ENCODE measurements around the gene FHIT. TPM values are rescaled to one million over a fixed set of nuclear protein-coding genes. Genes with fewer than 3 reads are reported as not detected.

Gene FHIT
- total RNA-seq, 4 donors from 2014 or later: 0.72 to 5.2 (median 2.1) TPM

DNA sequence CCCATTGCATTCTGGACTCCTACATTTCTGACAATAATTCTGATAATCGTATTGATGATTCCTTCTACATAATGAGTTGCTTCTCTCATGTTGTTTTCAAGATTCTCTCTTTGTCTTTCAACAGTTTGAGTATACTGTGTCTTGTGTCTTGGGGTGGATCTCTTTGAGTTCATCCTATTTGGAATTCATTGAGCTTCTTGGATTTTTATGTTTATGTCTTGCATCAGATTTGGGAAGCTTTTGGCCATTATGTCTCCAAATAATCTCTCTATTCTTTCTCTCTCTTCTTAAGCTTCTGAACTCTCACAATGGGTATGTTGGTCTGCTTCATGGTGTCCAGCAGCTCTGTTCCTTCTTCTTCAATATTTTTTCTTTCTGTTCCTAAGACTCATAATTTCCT, 592.2 kb downstream of the FHIT start:
- no peak for ATAC-seq
- no peak for TF ChIP-seq CTCF (IDR thresholded peaks at IDR 0.05 in 4 of 5, conservative IDR thresholded peaks at IDR 0.05 in 1 of 5)
- no peak for TF ChIP-seq POLR2A (IDR thresholded peaks at IDR 0.05)
- Histone ChIP-seq H3K9me3 (no peaks in the 10 kb centered on the region), H3K4me1 (no peaks in the 10 kb centered on the region), H3K27me3 (no peaks in the 10 kb centered on the region), H3K36me3 (no peaks in the 10 kb centered on the region), H3K4me3 (no peak overlapping the region), H3K27ac (no peak overlapping the region)
- intact Hi-C loops (cut with DNase I; ENCODE audit: low total_unique reads) (no loop called here), in situ Hi-C loops (cut with MboI; ENCODE audit: low sequenced_read_pairs in 4 of 4) (no loop called here)
- no peak for DNase-seq

- Histone ChIP-seq H3K27ac (no peak overlapping the region), H3K9me3 (no peaks in the 10 kb centered on the region), H3K27me3 (no peaks in the 10 kb centered on the region), H3K4me1 (no peaks in the 10 kb centered on the region), H3K36me3 (no peaks in the 10 kb centered on the region), H3K4me3 (no peak overlapping the region)
- no peak for TF ChIP-seq CTCF (IDR thresholded peaks at IDR 0.05 in 4 of 5, conservative IDR thresholded peaks at IDR 0.05 in 1 of 5)
- no peak for TF ChIP-seq POLR2A (IDR thresholded peaks at IDR 0.05)
- no peak for ATAC-seq
- in situ Hi-C loops (cut with MboI; ENCODE audit: low sequenced_read_pairs in 4 of 4): no loop called here
- intact Hi-C loops (cut with DNase I; ENCODE audit: low total_unique reads): no loop called here
- DNase-seq: no peak
Measured at GRCh38 chr3:60657972-60658371, 593.3 kb downstream of the FHIT start.

DNA sequence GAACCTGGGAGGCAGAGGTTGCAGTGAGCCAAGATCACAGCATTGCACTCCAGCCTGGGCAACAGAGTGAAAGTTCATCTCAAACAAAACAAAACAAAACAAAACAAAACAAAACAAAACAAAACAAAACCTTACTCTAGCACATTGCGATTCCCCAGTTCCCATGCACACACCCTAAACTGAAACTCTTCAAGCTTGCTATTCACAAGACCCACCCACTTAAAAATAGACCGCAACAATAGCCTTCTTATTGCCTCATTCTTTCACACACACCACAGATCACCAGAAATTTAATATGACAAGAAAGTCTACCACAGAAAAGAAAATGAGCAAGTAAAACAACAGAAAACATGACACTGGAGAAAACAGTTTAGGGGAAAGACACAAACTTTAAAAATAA, 598.4 kb downstream of the FHIT start:
- Histone ChIP-seq H3K36me3 (no peaks in the 10 kb centered on the region), H3K9me3 (no peaks in the 10 kb centered on the region), H3K4me1 (no peaks in the 10 kb centered on the region), H3K27ac (no peak overlapping the region), H3K4me3 (no peak overlapping the region), H3K27me3 (no peaks in the 10 kb centered on the region)
- ATAC-seq (no peak), DNase-seq (no peak)
- intact Hi-C loops (cut with DNase I; ENCODE audit: low total_unique reads) (no loop called here), in situ Hi-C loops (cut with MboI; ENCODE audit: low sequenced_read_pairs in 4 of 4) (no loop called here)
- TF ChIP-seq CTCF (IDR thresholded peaks at IDR 0.05 in 4 of 5, conservative IDR thresholded peaks at IDR 0.05 in 1 of 5) (no peak), POLR2A (IDR thresholded peaks at IDR 0.05) (no peak)

- Histone ChIP-seq H3K36me3 (no peaks in the 10 kb centered on the region), H3K9me3 (no peaks in the 10 kb centered on the region), H3K27ac (no peak overlapping the region), H3K4me1 (no peaks in the 10 kb centered on the region), H3K4me3 (no peak overlapping the region), H3K27me3 (no peaks in the 10 kb centered on the region)
- in situ Hi-C loops (cut with MboI; ENCODE audit: low sequenced_read_pairs in 4 of 4) (no loop called here), intact Hi-C loops (cut with DNase I; ENCODE audit: low total_unique reads) (no loop called here)
- ATAC-seq: no peak
- DNase-seq: no peak
- no peak for TF ChIP-seq CTCF (IDR thresholded peaks at IDR 0.05 in 4 of 5, conservative IDR thresholded peaks at IDR 0.05 in 1 of 5)
- TF ChIP-seq POLR2A (IDR thresholded peaks at IDR 0.05): no peak
Measured at GRCh38 chr3:60651799-60652198, 599.5 kb downstream of the FHIT start.

DNA sequence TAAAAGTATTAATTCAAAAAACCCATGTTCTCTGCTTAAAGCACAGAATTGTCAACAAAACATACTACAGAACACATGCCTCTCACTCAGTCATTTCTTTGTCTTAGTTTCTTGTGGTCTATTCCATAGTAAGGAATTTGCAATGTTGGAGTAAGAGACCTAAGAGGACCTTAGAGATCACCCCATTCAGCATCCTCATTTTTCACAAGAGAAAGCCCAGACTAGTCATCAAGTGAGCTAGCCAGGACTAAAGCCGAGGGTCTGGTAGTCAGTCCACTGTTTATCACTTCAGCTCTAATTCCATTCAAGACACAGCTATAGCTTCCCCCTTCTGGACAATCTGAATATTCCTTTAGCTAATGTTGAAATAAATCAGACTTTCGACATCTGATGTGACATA, 601.1 kb downstream of the FHIT start:
- Histone ChIP-seq H3K27ac (no peak overlapping the region), H3K36me3 (no peaks in the 10 kb centered on the region), H3K9me3 (no peaks in the 10 kb centered on the region), H3K27me3 (no peaks in the 10 kb centered on the region), H3K4me1 (no peaks in the 10 kb centered on the region), H3K4me3 (no peak overlapping the region)
- TF ChIP-seq CTCF (IDR thresholded peaks at IDR 0.05 in 4 of 5, conservative IDR thresholded peaks at IDR 0.05 in 1 of 5) (no peak), POLR2A (IDR thresholded peaks at IDR 0.05) (no peak)
- ATAC-seq: no peak
- intact Hi-C loops (cut with DNase I; ENCODE audit: low total_unique reads): no loop called here
- in situ Hi-C loops (cut with MboI; ENCODE audit: low sequenced_read_pairs in 4 of 4): no loop called here
- DNase-seq: no peak
